MM.1S (cell line): Measurements from ENCODE around the gene CEP128.

Experiments
- DNase-seq: peaks from one replicate; pipeline ENCODE4 v3.0.0-alpha.2; 2015
- H2AFZ ChIP-seq: fragments of 300-600 bp; sonication (generic); 2 replicates; pipeline ENCODE4 v1.6.0; 2016; ENCODE audit warnings: antibody characterized with exemption, low read length
- H3F3A ChIP-seq: fragments of 300-600 bp; sonication (generic); 2 replicates; pipeline ENCODE4 v1.6.1; 2016; ENCODE audit warnings: mild to moderate bottlenecking, antibody characterized with exemption, low read length, moderate library complexity, mixed read lengths; ENCODE audit not compliant: insufficient read depth
- H3K27ac ChIP-seq: fragments of 300-600 bp; sonication (generic); 2 replicates; pipeline ENCODE4 v1.5.1; 2016; ENCODE audit warnings: mild to moderate bottlenecking, low read length
- H3K27me3 ChIP-seq: fragments of 300-600 bp; sonication (generic); replicated peaks from 2 replicates; pipeline ENCODE4 v1.6.0; 2016; ENCODE audit warnings: low read length; ENCODE audit not compliant: insufficient read depth
- H3K36me3 ChIP-seq: fragments of 300-600 bp; sonication (generic); replicated peaks from 2 replicates; pipeline ENCODE4 v1.6.1; 2016; ENCODE audit warnings: mild to moderate bottlenecking, low read length, mixed read lengths; ENCODE audit not compliant: insufficient read depth
- H3K4me1 ChIP-seq: fragments of 300-600 bp; sonication (generic); 2 replicates; pipeline ENCODE4 v1.6.1; 2016; ENCODE audit warnings: low read length, mixed read lengths
- H3K4me2 ChIP-seq: fragments of 300-600 bp; sonication (generic); 2 replicates; pipeline ENCODE4 v1.6.0; 2016; ENCODE audit warnings: low read depth, low read length
- H3K4me3 ChIP-seq: fragments of 300-600 bp; sonication (generic); 2 replicates; pipeline ENCODE4 v1.5.1; 2016; ENCODE audit warnings: low read length, mixed read lengths
- H3K79me2 ChIP-seq: fragments of 300-600 bp; sonication (generic); 2 replicates; pipeline ENCODE4 v1.6.1; 2016; ENCODE audit warnings: mixed run types, low read length, mixed read lengths
- H3K9ac ChIP-seq: fragments of 300-600 bp; sonication (generic); 2 replicates; pipeline ENCODE4 v1.6.1; 2016; ENCODE audit warnings: low read length, mixed read lengths
- H3K9me2 ChIP-seq: fragments of 300-600 bp; sonication (generic); replicated peaks from 2 replicates; pipeline ENCODE4 v1.6.1; 2016; ENCODE audit warnings: mild to moderate bottlenecking, low read length, mixed read lengths; ENCODE audit not compliant: insufficient read depth
- H3K9me3 ChIP-seq: fragments of 300-600 bp; sonication (generic); replicated peaks from 2 replicates; pipeline ENCODE4 v1.6.1; 2016; ENCODE audit warnings: mild to moderate bottlenecking, low read length, mixed read lengths; ENCODE audit not compliant: insufficient read depth
- H4K20me1 ChIP-seq: fragments of 300-600 bp; sonication (generic); 2 replicates; pipeline ENCODE4 v1.6.1; 2016; ENCODE audit warnings: mild to moderate bottlenecking, low read length, moderate library complexity, mixed read lengths; ENCODE audit not compliant: insufficient read depth
- EZH2 ChIP-seq: fragments of 300-600 bp; sonication (generic); optimal IDR thresholded peaks from 2 replicates; pipeline ENCODE3; 2017; ENCODE audit warnings: low read depth, mild to moderate bottlenecking, antibody characterized with exemption, low read length, mixed read lengths
- EZH2phosphoT487 ChIP-seq: fragments of 300-600 bp; sonication (generic); IDR thresholded peaks from 2 replicates; pipeline ENCODE4 v1.6.1; 2018; ENCODE audit warnings: antibody characterized with exemption, low read length
- TF ChIP-seq, protein P1 (sequence below): fragments of 300-600 bp; sonication (generic); IDR thresholded peaks from 2 replicates; pipeline ENCODE4 v1.5.1; 2016; ENCODE audit warnings: antibody characterized with exemption, low read length, mixed read lengths

CEP128 gene

GRCh38 chr14:80475074-80475473, 466.5 kb downstream of the CEP128 start:
- H2AFZ ChIP-seq, result no peak overlapping the region
- DNase-seq, result no peak
- no peaks in the 10 kb centered on the region for H3K79me2 ChIP-seq

GRCh38 chr14:80468331-80469122, 473.0 kb downstream of the CEP128 start:
- H3K36me3 ChIP-seq, result no peaks in the 10 kb centered on the region
- TF ChIP-seq EZH2phosphoT487 (no peak), EZH2 (no peak)
- TF ChIP-seq, protein P1, sequence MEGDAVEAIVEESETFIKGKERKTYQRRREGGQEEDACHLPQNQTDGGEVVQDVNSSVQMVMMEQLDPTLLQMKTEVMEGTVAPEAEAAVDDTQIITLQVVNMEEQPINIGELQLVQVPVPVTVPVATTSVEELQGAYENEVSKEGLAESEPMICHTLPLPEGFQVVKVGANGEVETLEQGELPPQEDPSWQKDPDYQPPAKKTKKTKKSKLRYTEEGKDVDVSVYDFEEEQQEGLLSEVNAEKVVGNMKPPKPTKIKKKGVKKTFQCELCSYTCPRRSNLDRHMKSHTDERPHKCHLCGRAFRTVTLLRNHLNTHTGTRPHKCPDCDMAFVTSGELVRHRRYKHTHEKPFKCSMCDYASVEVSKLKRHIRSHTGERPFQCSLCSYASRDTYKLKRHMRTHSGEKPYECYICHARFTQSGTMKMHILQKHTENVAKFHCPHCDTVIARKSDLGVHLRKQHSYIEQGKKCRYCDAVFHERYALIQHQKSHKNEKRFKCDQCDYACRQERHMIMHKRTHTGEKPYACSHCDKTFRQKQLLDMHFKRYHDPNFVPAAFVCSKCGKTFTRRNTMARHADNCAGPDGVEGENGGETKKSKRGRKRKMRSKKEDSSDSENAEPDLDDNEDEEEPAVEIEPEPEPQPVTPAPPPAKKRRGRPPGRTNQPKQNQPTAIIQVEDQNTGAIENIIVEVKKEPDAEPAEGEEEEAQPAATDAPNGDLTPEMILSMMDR, result no peak
- H3K9me2 ChIP-seq, result no peaks in the 10 kb centered on the region
- H3K79me2 ChIP-seq, result no peaks in the 10 kb centered on the region
- no peak overlapping the region for H3K27ac ChIP-seq
- no peak overlapping the region for H3K4me2 ChIP-seq
- H3F3A ChIP-seq, result no peaks in the 10 kb centered on the region
- no peak overlapping the region for H2AFZ ChIP-seq
- H3K9me3 ChIP-seq, result no peaks in the 10 kb centered on the region
- no peak overlapping the region for H3K9ac ChIP-seq
- no peak for DNase-seq
- no peaks in the 10 kb centered on the region for H4K20me1 ChIP-seq
- H3K27me3 ChIP-seq, result no peaks in the 10 kb centered on the region
- no peak overlapping the region for H3K4me3 ChIP-seq
- H3K4me1 ChIP-seq, result no peaks in the 10 kb centered on the region

More at GRCh38 chr14:80475074-80475473, 466.5 kb downstream of the CEP128 start:
- H3K9me3 ChIP-seq, result no peaks in the 10 kb centered on the region
- TF ChIP-seq EZH2 (no peak), EZH2phosphoT487 (no peak)
- TF ChIP-seq, protein P1, result no peak
- H3F3A ChIP-seq, result no peaks in the 10 kb centered on the region
- H4K20me1 ChIP-seq, result no peaks in the 10 kb centered on the region
- H3K4me3 ChIP-seq, result no peak overlapping the region
- H3K9ac ChIP-seq, result no peak overlapping the region
- no peaks in the 10 kb centered on the region for H3K27me3 ChIP-seq
- no peak overlapping the region for H3K4me2 ChIP-seq
- no peak overlapping the region for H3K27ac ChIP-seq
- no peaks in the 10 kb centered on the region for H3K9me2 ChIP-seq
- no peaks in the 10 kb centered on the region for H3K36me3 ChIP-seq
- no peaks in the 10 kb centered on the region for H3K4me1 ChIP-seq

GRCh38 chr14:80465546-80466220, 475.9 kb downstream of the CEP128 start:
- Histone ChIP-seq H2AFZ (no peak overlapping the region), H3K27me3 (no peaks in the 10 kb centered on the region), H3K9me2 (no peaks in the 10 kb centered on the region)

More at GRCh38 chr14:80465546-80466220, 475.9 kb downstream of the CEP128 start:
- Histone ChIP-seq H3K4me3 (no peak overlapping the region), H3K36me3 (no peaks in the 10 kb centered on the region), H4K20me1 (no peaks in the 10 kb centered on the region), H3K4me2 (no peak overlapping the region), H3K9ac (no peak overlapping the region), H3F3A (no peaks in the 10 kb centered on the region), H3K4me1 (no peaks in the 10 kb centered on the region), H3K79me2 (no peaks in the 10 kb centered on the region), H3K9me3 (no peaks in the 10 kb centered on the region), H3K27ac (no peak overlapping the region)
- DNase-seq, result no peak
- TF ChIP-seq EZH2phosphoT487 (no peak), EZH2 (no peak)
- TF ChIP-seq, protein P1, result no peak
